ENCODE measurements around the gene MAOB. TPM values are rescaled to one million over a fixed set of nuclear protein-coding genes. Genes with fewer than 3 reads are reported as not detected.

MAOB gene
- total and polyA plus RNA-seq, 9 of the 15 experiments (the other 6 are each of a cell fraction or from before 2014, with no cell fraction given) = 0.05 to 0.09 TPM; not detected in 7

DNA sequence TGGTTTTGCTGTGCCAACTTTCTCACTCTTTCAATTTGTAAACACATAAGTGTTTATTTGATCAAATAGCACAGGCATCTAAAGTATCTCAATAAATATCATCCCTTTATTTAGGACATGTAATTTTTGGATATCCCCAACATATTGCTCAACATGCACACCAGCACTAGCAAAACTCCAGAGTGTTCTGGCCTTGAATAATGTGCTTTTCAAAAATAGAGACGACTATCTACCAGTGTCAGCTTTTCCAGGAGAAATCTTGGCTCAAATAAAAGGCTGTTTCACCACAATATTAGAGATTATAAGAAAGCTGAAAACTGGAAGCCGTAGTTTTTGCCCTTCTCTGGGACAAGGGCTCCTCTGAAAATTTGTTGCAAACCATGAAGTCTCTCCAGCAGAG is 67.0 kb downstream of the MAOB start:
- ChIA-PET CTCF (ENCODE audit: low intra/inter-chr PET ratio) (no interaction called here), POLR2A (no interaction called here)
- Histone ChIP-seq H3K4me3 (no peak overlapping the region), H3K36me3 (ENCODE audit: control insufficient read depth, insufficient read depth, low read length) (no peaks in the 10 kb centered on the region), H3K27me3 (ENCODE audit: control insufficient read depth in 2 of 2, insufficient read depth in 2 of 2, low read length in 2 of 2) (no peaks in the 10 kb centered on the region), H3K4me1 (replicated peaks in 1 of 2; ENCODE audit: control insufficient read depth in 2 of 2, insufficient read depth in 2 of 2, low read length in 2 of 2) (no peaks in the 10 kb centered on the region), H3K4me2 (ENCODE audit: insufficient read depth, low read length) (no peak overlapping the region), H3K9ac (ENCODE audit: insufficient read depth in 1 of 2, low read depth in 2 of 2, low read length in 2 of 2) (no peak overlapping the region), H3K9me1 (ENCODE audit: control insufficient read depth, insufficient read depth, low read length) (no peaks in the 10 kb centered on the region), H3K27ac (ENCODE audit: extremely low read depth, low read depth, low read length) (no peak overlapping the region), H3K79me2 (ENCODE audit: control insufficient read depth, insufficient read depth, low read length) (no peaks in the 10 kb centered on the region), H2AFZ (ENCODE audit: low read depth, low read length) (no peak overlapping the region), H3K9me3 (replicated peaks; ENCODE audit: control insufficient read depth, insufficient read depth, low read depth, low read length) (no peaks in the 10 kb centered on the region), H4K20me1 (replicated peaks; ENCODE audit: control insufficient read depth, insufficient read depth, low read length) (no peaks in the 10 kb centered on the region)
- in situ Hi-C loops (cut with MboI) (no loop called here), intact Hi-C loops (cut with micrococcal nuclease) (no loop called here)
- TF ChIP-seq, protein P1, sequence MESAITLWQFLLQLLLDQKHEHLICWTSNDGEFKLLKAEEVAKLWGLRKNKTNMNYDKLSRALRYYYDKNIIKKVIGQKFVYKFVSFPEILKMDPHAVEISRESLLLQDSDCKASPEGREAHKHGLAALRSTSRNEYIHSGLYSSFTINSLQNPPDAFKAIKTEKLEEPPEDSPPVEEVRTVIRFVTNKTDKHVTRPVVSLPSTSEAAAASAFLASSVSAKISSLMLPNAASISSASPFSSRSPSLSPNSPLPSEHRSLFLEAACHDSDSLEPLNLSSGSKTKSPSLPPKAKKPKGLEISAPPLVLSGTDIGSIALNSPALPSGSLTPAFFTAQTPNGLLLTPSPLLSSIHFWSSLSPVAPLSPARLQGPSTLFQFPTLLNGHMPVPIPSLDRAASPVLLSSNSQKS (CRISPR knock-in tag; IDR thresholded peaks at IDR 0.05) = no peak
- TF ChIP-seq SMC3 (conservative IDR thresholded peaks at IDR 0.05; ENCODE audit: insufficient read depth, low read depth, low read length) (no peak), DPF2 (IDR thresholded peaks at IDR 0.05) (no peak), CXXC5 (CRISPR knock-in tag; IDR thresholded peaks at IDR 0.05) (no peak), FIP1L1 (IDR thresholded peaks at IDR 0.05; ENCODE audit: low read depth, low read length, poor library complexity, severe bottlenecking) (no peak), NFATC3 (IDR thresholded peaks at IDR 0.05) (no peak), CBX8 (IDR thresholded peaks at IDR 0.05; ENCODE audit: borderline replicate concordance, extremely low read depth, low read depth, low read length, poor library complexity, severe bottlenecking) (no peak), NR2C1 (IDR thresholded peaks at IDR 0.05) (no peak), NR2C1 (tag; IDR thresholded peaks at IDR 0.05) (no peak), PHF8 (IDR thresholded peaks at IDR 0.05; ENCODE audit: borderline replicate concordance, low read length) (no peak), NFIX (CRISPR knock-in tag; IDR thresholded peaks at IDR 0.05; ENCODE audit: low read depth) (no peak), STAG1 (CRISPR knock-in tag; IDR thresholded peaks at IDR 0.05; ENCODE audit: borderline replicate concordance) (no peak), CSDE1 (IDR thresholded peaks at IDR 0.05) (no peak), SP1 (CRISPR knock-in tag; IDR thresholded peaks at IDR 0.05) (no peak), TFAM (CRISPR knock-in tag; conservative IDR thresholded peaks at IDR 0.05) (no peak)
- TF ChIP-seq, protein P2, sequence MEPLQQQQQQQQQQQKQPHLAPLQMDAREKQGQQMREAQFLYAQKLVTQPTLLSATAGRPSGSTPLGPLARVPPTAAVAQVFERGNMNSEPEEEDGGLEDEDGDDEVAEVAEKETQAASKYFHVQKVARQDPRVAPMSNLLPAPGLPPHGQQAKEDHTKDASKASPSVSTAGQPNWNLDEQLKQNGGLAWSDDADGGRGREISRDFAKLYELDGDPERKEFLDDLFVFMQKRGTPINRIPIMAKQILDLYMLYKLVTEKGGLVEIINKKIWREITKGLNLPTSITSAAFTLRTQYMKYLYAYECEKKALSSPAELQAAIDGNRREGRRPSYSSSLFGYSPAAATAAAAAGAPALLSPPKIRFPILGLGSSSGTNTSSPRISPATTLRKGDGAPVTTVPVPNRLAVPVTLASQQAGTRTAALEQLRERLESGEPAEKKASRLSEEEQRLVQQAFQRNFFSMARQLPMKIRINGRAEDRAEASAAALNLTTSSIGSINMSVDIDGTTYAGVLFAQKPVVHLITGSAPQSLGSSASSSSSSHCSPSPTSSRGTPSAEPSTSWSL (CRISPR knock-in tag; IDR thresholded peaks at IDR 0.05; ENCODE audit: borderline replicate concordance) = no peak
- TF ChIP-seq, protein P3, sequence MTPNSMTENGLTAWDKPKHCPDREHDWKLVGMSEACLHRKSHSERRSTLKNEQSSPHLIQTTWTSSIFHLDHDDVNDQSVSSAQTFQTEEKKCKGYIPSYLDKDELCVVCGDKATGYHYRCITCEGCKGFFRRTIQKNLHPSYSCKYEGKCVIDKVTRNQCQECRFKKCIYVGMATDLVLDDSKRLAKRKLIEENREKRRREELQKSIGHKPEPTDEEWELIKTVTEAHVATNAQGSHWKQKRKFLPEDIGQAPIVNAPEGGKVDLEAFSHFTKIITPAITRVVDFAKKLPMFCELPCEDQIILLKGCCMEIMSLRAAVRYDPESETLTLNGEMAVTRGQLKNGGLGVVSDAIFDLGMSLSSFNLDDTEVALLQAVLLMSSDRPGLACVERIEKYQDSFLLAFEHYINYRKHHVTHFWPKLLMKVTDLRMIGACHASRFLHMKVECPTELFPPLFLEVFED (CRISPR knock-in tag; conservative IDR thresholded peaks at IDR 0.05) = no peak
- TF ChIP-seq, protein P4, sequence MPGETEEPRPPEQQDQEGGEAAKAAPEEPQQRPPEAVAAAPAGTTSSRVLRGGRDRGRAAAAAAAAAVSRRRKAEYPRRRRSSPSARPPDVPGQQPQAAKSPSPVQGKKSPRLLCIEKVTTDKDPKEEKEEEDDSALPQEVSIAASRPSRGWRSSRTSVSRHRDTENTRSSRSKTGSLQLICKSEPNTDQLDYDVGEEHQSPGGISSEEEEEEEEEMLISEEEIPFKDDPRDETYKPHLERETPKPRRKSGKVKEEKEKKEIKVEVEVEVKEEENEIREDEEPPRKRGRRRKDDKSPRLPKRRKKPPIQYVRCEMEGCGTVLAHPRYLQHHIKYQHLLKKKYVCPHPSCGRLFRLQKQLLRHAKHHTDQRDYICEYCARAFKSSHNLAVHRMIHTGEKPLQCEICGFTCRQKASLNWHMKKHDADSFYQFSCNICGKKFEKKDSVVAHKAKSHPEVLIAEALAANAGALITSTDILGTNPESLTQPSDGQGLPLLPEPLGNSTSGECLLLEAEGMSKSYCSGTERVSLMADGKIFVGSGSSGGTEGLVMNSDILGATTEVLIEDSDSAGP (CRISPR knock-in tag; IDR thresholded peaks at IDR 0.05) = no peak
- WGBS (ENCODE audit: insufficient coverage, low coverage, missing lambda C conversion rate) = 0% methylated on average over 2 of the region's 2 CpGs
- DNase-seq (ENCODE audit: extremely low read depth in 1 of 4, low spot score in 3 of 4) (no peak), FAIRE-seq (no peak), ATAC-seq (no peak)
- no TSS peak for BruUV-seq (replicated peaks)

All from K562 (cell line).